Measurements from ENCODE around the gene TAC3. TPM values are rescaled to one million over a fixed set of nuclear protein-coding genes. Genes with fewer than 3 reads are reported as not detected.

TAC3 gene
- total RNA-seq, 1 donor from 2014 or later: not detected

DNA sequence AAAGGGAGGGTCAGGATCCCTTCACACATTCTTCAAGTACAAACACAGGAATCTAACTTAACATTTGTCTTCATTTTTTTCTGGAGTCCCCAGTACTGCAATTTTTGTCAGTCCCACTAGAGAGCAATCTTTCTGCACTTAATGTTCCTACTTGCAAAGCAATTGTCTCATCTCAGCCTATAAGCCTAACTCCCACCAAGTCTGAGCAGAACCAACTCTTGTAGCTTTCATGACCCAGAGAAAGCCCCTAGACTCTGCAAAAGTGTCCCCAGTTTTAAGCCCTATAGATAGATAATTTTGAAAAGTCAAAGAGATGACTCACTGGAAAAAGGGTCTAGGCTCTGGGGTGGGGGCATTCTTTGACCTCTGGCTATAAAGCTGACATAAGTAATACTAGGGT lies 8.2 kb downstream of the TAC3 start:
- no peak for DNase-seq (ENCODE audit: low spot score)
- intact Hi-C loops (cut with DNase I): loop anchor here (2.0 to 5.0 kb wide), 3 partner anchors 51 to 251 kb away; partner anchors contain the start of gene STAT6

DNA sequence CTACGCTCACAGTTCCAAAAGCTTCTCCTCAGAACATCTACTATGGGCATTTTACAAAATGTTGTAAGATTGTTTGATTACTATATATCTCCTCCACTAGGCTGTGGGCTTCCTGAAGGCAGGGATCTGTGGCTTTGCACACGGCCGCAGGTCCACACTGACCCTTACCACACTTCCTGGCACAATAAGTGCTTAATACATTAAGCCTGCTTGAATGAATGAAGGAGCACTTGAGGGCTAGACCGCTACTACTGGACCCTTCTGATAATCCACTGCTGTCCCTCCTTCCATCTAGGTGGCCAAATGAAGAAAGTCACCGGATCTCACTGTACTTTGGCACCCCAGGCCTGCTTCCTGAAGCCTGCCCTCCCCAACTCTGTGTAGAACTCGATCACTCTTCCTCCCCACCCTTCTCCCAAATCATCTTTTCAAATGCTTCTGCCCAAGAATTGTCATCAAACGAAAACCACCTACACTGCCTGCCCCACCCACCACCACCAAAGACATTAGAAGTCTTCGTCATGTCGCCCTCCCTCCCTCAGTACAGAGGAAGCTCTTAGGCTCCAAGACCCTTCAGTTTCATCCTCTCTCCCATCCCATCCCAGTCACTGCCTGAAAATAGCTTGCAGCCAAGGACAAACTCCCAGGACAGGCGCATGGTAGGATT lies 9.4 kb downstream of the TAC3 start:
- no peak for DNase-seq (ENCODE audit: low spot score)
- intact Hi-C loops (cut with DNase I): loop anchor here (5.0 kb wide), 2 partner anchors 105 to 250 kb away; partner anchors contain the start of gene STAT6

DNA sequence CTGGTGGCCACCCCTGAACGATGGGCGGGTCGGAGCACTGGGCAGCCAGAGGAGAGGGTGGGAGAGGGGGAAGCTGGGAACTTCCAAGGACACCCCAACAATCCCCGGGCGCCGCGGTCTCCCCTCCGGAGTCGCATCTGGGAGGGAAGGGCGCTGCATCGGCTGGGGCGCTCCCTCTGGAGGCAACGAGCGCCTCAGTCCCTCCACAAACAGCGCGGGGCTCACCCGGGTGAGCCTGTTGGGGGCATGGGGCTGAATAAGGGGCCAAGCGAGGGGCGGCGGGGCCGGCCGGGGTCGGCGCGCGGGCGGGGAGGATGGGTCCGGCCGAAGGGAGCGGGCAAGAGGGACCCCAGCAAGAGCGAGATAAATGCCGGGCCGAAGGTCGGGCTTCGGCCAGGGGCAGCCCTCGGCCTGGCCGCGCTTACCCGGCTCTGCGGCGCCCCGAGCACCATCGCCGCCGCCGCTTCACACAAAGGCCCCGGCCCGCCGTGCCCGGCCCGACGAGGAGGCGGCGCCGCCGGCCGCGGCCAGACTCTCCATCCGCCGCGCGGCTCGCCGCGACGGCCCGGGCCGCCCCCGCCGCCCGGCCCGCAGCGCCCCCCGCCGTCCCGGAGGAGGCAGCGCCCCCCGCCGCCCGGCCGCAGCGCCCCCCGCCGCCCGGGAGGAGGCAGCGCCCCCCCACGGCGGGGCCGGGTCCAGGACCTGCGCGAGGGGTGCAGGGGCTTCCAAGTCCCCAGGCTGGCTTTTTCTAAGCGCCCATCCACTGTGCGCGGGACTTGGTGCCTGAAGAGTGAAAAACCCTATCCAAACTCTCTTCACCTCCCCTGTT lies 10.1 kb downstream of the TAC3 start, which contains the start of gene ZBTB39:
Gene ZBTB39, minus strand, starts transcription at position 567 of the 829 bp plus-strand sequence. CDS start 1,629 bp downstream, outside the sequence.
- no peak for DNase-seq (ENCODE audit: low spot score)

DNA sequence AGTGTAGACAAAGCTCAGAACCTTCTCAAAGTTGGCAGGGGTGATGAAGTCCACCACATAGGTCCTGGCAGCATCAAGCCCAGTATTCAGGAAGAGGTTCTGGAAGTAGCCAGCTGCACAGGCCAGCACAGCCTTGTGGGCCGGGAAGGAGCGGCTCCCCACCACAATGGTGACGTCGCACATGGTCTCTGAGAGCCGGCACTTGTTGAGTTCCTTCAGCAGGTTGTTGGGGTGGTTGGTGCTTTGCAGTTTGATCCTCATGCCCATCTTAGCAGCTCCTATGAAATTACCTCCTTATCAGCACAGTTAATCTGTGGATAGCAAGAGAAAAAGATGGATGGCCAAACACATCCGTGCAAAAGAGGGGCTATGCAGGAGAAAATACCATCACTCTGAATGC lies 11.7 kb downstream of the TAC3 start:
- intact Hi-C loops (cut with DNase I): loop anchor here (5.0 kb wide), 2 partner anchors 108 to 247 kb away; partner anchors contain the start of gene STAT6
- no peak for DNase-seq (ENCODE audit: low spot score)

More for the DNA sequence above, 10.1 kb downstream of the TAC3 start, which contains the start of gene ZBTB39:
- intact Hi-C loops (cut with DNase I): loop anchor here (5.0 kb wide), 2 partner anchors 106 to 249 kb away; partner anchors contain the start of gene STAT6

DNA sequence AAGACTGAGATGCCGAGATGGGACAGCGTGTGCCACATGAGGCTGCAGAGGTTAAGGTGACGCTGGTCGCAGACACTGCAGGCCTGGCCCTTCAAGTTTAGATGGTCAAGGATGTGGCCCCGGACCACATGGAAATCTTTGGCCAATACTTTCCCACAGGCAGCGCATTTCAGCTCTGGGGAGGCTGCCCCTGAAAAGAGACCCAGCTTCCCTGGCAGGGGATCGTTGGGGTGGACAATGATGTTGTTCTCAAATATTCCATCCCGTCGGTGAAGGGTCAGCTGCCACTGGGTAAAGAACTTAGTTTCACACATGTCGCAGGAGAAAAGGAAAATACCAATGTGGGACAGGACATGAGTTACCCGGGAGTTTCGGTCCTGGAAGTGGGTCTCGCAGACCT lies 12.9 kb downstream of the TAC3 start:
- intact Hi-C loops (cut with DNase I): no loop called here
- DNase-seq (ENCODE audit: low spot score): no peak

DNA sequence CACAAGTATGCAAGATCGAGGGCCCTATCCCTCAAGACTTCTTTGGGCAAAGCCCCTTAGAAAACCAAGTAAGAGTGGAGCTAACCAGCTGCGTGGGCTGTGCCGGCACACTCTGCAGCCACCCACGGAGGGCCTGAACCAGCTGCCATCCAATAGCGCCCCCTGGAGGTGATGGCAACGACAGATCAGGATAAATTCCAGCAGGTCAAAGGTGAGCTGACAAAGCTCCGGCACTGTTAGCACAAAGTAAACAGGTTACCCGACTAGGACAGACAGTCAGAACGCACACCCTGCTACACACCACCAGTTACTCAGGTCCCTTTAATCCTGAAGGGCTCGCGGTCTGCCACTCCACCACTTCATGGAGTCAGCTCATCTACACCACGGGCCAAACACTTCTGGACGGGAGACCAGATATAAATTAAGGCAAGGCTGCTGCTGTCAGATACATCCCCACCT lies 14.9 kb downstream of the TAC3 start:
- no peak for DNase-seq (ENCODE audit: low spot score)
- intact Hi-C loops (cut with DNase I): no loop called here

DNA sequence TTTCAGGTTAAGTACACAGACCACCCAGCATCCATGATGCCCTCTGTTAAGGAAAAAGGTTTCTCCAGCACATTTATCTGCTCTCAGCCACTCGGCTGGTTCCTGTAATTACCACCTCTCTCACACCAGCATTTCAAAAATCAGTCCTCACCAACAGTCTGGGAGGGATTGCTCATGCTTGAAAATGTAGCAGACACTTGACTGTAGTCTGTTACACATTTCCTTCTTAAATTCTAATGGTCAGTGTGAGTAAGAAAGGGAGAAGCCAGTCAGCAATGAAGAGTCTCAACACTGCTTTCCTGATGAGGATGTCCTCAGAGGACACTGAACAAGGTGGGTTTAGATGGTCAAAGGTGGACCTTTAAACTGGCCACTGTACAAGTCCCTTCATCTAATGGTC lies 15.9 kb downstream of the TAC3 start:
- intact Hi-C loops (cut with DNase I): no loop called here
- DNase-seq (ENCODE audit: low spot score): no peak

DNA sequence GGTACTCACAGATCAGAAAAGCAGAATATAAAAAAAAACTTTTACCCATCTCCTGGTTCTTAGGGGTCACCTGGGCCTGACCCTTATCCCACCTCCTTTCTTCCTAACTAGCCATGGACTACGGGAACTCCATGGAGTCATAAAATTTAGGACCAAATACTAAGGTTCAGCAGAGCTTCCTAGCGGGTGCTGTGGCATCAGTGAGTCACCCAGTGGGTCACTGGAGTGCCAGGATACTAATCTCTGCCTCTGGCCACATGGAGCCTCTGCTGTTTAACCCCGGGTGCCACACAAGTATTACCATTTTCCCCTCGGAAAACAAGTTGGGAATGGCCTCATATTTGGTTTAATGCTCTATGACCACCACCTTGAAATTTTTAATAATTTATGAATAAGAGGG lies 16.9 kb downstream of the TAC3 start:
- intact Hi-C loops (cut with DNase I): no loop called here
- DNase-seq (ENCODE audit: low spot score): no peak

DNA sequence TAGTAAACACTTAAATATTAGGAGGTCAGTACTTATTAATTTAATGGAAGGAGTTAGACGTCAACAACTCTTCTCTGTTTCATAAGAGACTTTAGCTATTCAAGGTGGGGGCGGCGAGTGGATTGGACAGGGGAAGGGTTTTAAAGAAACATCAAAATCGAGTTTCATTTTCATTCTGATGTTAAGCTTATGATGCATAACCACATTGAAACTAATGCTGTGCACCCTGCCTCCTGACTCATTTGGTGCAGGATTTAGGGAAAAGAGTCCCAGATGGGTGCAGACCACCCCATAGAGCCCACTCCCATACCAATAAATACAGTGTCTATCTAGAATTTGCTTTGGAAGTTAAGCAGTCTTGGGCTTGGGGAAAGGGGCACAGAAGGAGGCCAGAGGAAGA lies 17.3 kb downstream of the TAC3 start:
- intact Hi-C loops (cut with DNase I): no loop called here
- DNase-seq (ENCODE audit: low spot score): no peak

DNA sequence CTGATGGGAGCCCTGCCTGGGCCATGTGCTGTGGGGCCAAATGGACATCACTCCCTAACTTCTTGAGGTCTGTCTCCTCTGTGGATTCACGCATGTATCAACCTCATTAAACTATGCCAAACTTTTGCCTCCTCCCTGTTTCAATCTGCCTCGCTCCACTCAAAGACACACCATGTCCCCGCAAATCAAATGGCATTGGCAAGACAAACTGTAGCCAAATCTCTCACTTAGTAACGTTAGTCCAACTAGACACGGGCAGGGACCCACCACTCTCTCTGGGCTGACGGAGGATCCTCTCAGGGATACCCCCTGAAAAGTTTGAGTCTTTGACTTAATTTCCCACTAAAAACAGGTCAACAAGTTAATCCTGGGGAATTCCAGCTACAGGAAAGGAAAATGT lies 18.0 kb downstream of the TAC3 start:
- intact Hi-C loops (cut with DNase I): no loop called here
- DNase-seq (ENCODE audit: low spot score): no peak

DNA sequence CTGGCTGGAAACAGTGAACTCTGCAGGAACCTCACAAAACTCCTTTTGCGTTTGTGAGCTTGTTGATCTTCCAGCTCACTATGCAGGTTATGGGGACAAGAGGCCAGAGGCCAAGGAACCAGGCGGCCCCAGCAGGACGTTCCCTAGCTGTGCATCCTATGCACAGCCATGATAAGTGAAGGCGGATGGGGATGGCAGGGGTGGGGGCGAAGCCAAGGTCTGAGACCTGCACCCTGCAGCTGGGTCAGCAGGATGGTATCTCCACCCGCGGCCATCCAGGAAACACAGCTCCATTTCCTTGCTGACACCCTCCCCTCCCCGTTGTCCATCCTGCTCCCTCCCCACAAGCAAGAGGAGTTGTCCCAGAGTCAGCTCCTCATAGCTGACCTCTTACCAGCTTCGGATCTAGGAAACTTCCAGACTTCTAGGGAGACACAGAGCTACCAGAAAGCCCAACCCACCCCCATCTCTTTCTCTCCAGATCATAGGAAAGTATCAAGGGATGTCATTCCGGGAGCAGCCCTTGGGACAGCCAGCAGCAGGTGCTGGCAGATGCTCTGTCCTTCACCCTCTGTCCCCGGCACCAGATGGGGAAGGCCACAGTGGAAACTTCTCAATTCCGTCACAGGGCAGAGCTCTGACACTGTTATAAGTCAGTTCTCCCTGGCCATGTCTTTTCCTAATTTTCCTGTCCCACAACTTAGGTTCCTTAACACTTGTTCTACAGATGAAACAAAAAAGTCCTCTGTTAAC lies 19.4 kb downstream of the TAC3 start:
- DNase-seq (ENCODE audit: low spot score): no peak
- intact Hi-C loops (cut with DNase I): no loop called here

DNA sequence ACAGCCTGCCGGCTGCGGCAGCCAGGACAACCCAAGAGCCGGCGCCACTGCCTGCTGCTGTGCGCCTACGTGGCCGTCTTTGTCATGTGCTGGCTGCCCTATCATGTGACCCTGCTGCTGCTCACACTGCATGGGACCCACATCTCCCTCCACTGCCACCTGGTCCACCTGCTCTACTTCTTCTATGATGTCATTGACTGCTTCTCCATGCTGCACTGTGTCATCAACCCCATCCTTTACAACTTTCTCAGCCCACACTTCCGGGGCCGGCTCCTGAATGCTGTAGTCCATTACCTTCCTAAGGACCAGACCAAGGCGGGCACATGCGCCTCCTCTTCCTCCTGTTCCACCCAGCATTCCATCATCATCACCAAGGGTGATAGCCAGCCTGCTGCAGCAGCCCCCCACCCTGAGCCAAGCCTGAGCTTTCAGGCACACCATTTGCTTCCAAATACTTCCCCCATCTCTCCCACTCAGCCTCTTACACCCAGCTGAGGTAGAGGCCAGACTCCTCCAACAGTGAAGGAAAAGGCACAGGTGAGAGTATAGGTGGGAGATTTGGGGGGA lies 20.3 kb downstream of the TAC3 start:
- DNase-seq (ENCODE audit: low spot score): no peak
- intact Hi-C loops (cut with DNase I): no loop called here

DNA sequence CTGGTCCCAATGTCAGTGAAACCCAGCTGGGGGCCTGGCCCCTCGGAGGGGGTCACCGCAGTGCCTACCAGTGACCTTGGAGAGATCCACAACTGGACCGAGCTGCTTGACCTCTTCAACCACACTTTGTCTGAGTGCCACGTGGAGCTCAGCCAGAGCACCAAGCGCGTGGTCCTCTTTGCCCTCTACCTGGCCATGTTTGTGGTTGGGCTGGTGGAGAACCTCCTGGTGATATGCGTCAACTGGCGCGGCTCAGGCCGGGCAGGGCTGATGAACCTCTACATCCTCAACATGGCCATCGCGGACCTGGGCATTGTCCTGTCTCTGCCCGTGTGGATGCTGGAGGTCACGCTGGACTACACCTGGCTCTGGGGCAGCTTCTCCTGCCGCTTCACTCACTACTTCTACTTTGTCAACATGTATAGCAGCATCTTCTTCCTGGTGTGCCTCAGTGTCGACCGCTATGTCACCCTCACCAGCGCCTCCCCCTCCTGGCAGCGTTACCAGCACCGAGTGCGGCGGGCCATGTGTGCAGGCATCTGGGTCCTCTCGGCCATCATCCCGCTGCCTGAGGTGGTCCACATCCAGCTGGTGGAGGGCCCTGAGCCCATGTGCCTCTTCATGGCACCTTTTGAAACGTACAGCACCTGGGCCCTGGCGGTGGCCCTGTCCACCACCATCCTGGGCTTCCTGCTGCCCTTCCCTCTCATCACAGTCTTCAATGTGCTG lies 21.0 kb downstream of the TAC3 start:
- DNase-seq (ENCODE audit: low spot score): no peak
- intact Hi-C loops (cut with DNase I): no loop called here

DNA sequence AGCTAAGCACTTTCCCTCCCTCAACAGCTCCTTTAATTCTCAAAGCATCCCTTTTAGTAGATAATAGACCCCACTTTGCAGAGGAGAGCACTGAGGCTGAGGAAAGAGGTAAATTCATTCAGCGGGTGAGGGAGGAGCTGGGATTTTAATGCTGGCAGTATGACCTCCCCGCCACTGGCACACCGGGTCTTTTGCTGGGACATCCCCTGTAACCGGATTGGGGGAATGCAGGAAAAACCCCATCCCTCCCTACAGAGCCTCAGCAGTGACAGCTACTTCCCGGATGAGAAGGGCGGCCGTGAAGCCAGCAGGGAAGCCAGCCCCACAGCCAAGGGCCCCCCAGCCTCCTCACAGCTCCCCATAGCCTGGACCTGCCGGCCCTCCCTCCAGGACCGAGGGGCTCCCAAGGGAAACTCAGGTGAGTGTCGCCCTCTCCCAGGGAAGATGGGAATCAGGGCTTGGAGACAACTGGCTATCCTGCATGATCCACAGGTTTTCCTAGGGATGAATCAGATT lies 22.0 kb downstream of the TAC3 start:
- intact Hi-C loops (cut with DNase I): no loop called here
- DNase-seq (ENCODE audit: low spot score): no peak

DNA sequence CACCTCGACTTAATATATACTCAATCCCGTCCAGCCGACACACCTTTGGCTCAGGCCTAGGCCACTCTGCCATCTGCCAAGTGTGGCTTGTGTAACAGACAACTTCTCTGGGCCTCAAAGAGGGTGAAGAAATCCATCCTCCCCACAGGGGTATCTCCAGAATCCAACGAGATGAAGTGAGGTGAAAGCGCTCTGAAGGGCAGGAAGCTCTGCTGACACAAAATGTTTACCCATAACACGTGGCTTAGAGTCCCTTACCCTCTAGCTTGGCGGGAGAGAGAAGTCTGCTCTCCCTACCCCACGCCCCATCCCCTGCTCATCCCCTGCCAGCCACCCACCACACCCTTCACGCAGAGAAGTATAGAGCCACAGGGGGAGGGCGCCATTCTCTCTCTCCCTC lies 23.0 kb downstream of the TAC3 start:
- DNase-seq (ENCODE audit: low spot score): no peak
- intact Hi-C loops (cut with DNase I): no loop called here

DNA sequence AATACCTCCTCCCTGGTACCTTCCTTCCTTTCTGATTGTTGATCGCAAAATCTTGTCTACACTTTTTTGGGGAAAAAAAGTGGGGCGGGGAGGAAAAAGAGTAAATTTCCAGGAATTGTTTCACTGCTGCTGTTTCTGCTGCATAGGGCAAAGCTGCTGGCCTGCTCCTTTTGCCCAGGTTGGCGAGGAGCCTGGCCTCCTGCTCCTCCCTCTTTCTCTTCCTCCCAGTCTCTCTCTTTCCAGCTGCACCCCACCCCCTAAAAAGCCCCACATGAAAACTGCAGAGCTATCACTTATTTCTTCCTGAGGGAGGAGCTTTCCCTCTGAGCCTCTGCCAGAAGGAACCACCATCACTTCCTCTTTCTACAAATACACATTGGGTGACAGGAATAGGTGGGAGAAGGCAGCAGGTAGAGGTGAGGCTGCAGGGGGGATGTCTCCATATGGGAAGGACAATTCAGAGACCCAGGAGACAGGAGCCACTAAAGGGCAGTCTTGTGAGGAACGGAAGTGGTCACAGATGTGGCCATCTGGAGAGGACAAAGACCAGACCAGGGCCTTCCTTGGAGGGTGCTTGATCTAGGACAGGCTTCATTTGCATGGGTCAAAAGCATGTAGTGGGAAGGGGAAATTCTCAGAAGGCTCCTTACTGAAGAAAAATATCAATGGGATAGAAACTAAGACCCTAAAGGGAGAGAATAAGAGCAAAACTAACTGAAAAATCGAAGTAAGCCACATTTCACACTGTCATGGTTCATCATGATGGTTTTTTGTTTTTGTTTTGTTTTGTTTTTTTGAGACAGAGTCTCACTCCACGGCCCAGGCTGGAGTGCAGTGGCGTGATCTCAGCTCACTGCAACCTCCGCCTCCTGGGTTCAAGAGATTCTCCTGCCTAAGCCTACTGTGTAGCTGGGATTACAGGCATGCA lies 24.7 kb downstream of the TAC3 start:
- DNase-seq (ENCODE audit: low spot score): no peak
- intact Hi-C loops (cut with DNase I): no loop called here

DNA sequence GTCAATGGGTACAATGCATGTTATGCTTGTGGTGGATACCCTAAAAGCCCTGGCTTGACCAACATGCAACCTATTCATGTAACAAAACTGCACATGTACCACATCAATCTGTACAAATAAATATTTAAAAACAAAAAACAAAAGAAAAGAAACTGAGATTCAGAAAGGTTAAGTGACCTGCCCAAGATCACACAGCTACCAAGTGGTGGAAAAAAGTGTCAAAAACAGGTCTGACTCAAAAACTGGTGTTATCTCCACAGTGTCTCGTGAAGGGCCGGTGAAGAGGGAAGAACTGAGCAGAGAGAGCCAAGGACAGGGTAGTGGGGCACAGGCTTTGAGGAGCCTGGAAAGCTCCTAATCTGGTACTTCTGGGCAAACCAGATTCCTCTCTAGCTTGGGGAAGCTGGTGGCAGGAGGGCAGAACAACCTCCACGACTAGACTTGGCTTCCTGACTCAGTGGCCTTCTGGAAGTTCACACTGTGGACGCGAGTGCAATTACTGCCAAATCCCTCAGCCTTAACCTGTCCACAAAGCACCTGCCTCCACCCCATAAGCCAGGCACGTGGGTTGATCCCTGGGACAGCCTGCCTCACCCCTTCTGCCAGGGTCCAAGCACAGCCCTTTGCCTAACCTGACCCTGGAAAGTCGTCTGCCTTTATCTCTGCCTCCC lies 25.5 kb downstream of the TAC3 start:
- intact Hi-C loops (cut with DNase I): no loop called here
- DNase-seq (ENCODE audit: low spot score): no peak

Measured in cardiac septum (tissue), 1 donor.